NCI-H526 treated with DMSO at 0.1 percent for 48 hours (cell line): ENCODE data around the gene MLYCD.
A peak's percentile ranks its signal among the peaks of the same experiment; 100 is the strongest.

Experiments
- DNase-seq: peaks from one replicate; lab custom pipeline; 2025; lab: John Stamatoyannopoulos, UW

The MLYCD gene

GRCh38 chr16:83925957-83926725 lies 27.2 kb downstream of the MLYCD start:
- no peak for DNase-seq

DNA sequence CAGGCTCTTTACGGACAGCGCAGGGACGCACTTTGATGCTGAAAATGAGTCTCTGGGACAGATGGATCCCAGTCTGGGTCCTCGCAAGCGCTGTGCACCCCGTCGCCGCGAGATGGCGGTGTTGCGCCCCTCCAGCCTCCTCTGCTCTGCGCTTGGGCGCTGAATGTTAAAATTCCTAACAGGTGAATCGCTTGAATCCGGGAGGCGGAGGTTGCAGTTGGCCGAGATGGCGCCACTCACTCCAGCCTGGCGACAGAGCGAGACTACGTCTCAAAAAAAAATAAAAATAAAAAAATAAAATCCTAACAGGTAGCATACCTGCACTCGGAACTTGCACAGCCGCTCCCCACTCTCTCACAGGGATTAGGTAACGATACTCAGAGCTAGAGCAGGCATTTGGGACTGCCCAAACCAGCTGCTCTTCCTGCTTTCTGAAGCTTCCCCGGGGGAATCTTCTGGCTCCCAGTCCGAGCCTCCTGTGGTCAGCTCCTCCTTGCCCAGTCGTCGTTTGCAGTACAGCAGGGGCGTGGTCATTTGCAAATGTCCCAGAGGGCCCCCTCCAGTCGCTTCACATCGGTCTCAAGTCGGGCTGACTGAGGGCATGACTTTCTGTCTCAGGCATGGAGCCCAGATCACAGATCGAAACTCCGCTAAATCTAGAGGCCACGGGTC lies 27.9 kb downstream of the MLYCD start:
- DNase-seq, result peak; percentile 35

GRCh38 chr16:83928341-83929055 lies 29.6 kb downstream of the MLYCD start:
- DNase-seq, result no peak

- DNase-seq, result no peak
Observed at GRCh38 chr16:83929811-83930555, 31.1 kb downstream of the MLYCD start.

- no peak for DNase-seq
Observed at GRCh38 chr16:83930730-83931500, 32.0 kb downstream of the MLYCD start.

GRCh38 chr16:83931556-83931955 lies 32.6 kb downstream of the MLYCD start:
- no peak for DNase-seq

DNA sequence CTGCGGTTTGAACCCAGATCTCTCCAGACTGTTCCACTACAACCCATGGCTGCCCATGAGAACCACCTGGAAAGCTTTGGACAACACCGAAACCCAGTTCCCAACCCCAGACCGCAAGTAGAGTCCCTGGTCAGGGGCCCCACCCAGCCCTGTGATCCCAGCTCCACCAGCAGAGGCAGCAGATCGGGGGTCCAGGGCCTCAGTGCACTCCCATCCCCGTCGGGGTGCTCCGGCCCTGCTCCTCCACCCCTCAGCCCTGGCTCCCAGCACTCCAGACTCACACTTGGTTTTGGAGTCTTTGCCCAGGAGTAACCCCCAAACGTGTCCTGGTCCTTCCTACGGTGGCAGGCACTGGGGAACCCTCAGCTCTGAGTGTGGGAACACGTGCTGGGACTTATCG lies 33.4 kb downstream of the MLYCD start:
- no peak for DNase-seq

- no peak for DNase-seq
Observed at GRCh38 chr16:83932955-83933673, 34.2 kb downstream of the MLYCD start.

DNA sequence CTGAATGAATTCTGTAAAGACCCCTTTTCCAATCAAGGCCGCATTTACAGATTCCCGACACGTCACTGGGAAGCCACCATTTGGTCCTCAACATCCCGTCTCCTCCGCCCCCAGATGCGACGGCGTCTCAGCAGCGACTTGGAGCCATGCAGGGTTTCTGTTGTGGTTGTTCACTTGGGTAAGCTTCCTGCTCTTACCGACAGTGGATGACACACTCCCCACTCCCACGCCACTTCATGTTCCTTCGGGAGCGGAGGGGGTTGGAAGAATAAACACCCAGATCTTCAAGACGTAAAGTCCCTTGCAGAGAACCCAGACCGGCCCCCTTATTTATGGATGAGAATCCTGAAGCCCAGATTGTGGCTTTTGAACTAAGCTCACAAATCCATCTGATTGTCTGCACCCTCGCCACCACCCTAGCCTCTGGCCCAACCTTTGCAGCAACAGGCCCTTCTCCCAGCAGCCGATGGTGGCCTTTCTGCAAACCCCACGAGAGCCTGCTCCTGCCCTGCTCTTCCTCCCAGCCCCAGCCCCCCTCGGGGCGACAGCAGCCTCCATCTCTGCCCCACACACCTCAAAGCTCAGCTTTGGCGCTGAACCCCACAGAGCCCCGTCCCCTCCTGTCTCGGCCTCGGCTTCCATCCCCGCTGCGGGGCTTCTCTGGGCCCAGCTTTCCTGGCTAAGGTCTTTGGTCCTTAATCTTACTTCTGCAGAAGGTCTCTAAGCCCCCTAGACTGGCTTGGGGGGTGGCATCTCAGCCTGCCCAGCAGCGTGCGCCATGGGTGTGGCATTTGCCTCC lies 35.2 kb downstream of the MLYCD start:
- no peak for DNase-seq

- no peak for DNase-seq
Observed at GRCh38 chr16:83934684-83934977, 35.7 kb downstream of the MLYCD start.

GRCh38 chr16:83935005-83935857 lies 36.3 kb downstream of the MLYCD start:
- DNase-seq, result no peak

GRCh38 chr16:83935858-83936255 lies 36.9 kb downstream of the MLYCD start:
- DNase-seq, result no peak

- DNase-seq, result no peak
Observed at GRCh38 chr16:83936581-83937165, 37.8 kb downstream of the MLYCD start.

DNA sequence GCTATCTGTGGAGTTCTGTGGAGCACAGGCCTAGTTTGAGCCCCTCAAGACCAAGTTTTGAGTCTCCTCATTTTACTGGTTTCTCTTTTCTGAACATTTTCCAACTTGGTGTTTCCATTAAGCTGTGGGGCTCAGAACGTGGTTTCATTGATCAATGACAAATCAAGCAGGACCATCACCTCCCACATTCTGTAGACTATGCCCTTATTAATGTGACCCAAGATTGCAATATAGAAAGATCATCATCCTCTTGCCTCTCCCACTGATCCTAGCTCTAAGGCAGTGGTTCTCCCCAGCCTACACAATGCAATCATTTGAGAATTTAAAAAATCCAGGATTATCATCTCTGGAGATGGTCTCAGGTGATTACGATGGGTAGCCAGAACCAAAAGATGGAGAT lies 38.4 kb downstream of the MLYCD start:
- DNase-seq, result no peak

- DNase-seq, result no peak
Observed at GRCh38 chr16:83937922-83938885, 39.3 kb downstream of the MLYCD start.

DNA sequence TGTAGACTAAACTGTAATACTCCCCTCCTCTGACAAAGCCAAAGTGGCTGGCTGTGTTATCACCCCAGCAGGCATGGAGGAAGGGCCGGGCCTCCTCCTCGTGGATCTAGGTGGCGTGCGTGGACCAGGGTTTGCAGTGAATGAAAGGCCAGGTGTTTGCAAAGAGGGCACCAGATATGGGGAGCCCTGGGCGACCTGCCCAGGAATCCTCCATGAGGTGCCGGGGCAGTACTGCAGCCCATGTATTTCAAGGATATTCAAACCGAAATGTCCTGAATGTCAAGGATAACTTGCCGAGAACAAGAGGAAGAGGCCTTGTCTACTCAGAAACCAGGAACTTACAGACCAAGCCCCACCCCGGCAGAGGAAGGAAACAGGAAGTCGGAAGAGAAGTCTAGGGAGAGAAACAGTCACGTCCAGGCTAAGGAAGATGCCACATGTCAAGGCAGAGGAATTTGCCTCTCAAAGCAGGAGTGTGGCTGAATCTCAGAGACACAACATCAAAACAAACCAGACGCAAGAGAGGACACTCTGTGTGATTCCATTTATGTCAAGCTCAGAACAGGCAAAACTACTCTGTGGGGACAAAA lies 40.4 kb downstream of the MLYCD start:
- DNase-seq, result no peak

- no peak for DNase-seq
Observed at GRCh38 chr16:83940119-83940518, 41.2 kb downstream of the MLYCD start.
